Kidney epithelial cell (primary cell): ENCODE data around the gene NHEJ1. TPM values are rescaled to one million over a fixed set of nuclear protein-coding genes. Genes with fewer than 3 reads are reported as not detected.

ENCODE experiments used
- DNase-seq: peaks from one replicate; pipeline ENCODE4 v3.0.0-alpha.2; 2010; ENCODE audit warnings: low read depth
- H3K27me3 ChIP-seq: 2 replicates; pipeline ENCODE4 v1.6.0; 2011; ENCODE audit warnings: low read length; ENCODE audit not compliant: control insufficient read depth, insufficient read depth
- H3K36me3 ChIP-seq: 2 replicates; pipeline ENCODE4 v1.5.1; 2011; ENCODE audit warnings: low read length; ENCODE audit not compliant: control insufficient read depth, insufficient read depth
- H3K4me3 ChIP-seq: 2 replicates; pipeline ENCODE4 v1.5.1; 2011; ENCODE audit warnings: low read depth, mild to moderate bottlenecking, control low read depth, low read length
- total RNA-seq: library from RNA; depleted of rRNA; stranded (reverse); fragments of >200 nt; gene quantifications from 2 replicates; pipeline ENCODE4 v1.2.3, GENCODE V29; 2015
- TF ChIP-seq, protein P1 (sequence below): IDR thresholded peaks from 2 replicates; pipeline ENCODE4 v1.5.1; 2011; ENCODE audit warnings: mild to moderate bottlenecking, moderate library complexity, low read length, control low read depth, inconsistent platforms; ENCODE audit not compliant: insufficient read depth, poor library complexity, severe bottlenecking

Gene NHEJ1
- total RNA-seq, 1 donor from 2014 or later, result 16.1 TPM

DNA sequence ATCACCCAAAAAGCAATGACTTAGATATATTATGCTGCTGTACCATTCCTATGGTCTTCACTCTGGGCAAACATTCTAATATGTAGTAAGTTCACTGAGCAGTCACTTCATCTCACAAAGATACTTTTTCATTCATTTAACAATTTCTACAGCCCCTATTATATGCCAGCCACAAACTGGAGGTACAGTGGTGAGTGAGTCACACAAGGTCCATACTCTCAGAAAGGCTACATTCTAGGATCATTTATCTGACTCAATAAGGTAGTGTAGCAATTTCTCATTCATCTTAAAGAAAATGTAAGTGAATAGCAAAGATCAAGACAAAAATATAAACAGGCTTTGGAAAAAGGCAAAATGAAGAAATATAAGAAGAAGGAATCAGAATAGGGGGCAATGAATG, 40.5 kb downstream of the NHEJ1 start:
- H3K27me3 ChIP-seq, result no peaks in the 10 kb centered on the region
- no peak overlapping the region for H3K4me3 ChIP-seq
- no peaks in the 10 kb centered on the region for H3K36me3 ChIP-seq
- no peak for DNase-seq
- TF ChIP-seq, protein P1, sequence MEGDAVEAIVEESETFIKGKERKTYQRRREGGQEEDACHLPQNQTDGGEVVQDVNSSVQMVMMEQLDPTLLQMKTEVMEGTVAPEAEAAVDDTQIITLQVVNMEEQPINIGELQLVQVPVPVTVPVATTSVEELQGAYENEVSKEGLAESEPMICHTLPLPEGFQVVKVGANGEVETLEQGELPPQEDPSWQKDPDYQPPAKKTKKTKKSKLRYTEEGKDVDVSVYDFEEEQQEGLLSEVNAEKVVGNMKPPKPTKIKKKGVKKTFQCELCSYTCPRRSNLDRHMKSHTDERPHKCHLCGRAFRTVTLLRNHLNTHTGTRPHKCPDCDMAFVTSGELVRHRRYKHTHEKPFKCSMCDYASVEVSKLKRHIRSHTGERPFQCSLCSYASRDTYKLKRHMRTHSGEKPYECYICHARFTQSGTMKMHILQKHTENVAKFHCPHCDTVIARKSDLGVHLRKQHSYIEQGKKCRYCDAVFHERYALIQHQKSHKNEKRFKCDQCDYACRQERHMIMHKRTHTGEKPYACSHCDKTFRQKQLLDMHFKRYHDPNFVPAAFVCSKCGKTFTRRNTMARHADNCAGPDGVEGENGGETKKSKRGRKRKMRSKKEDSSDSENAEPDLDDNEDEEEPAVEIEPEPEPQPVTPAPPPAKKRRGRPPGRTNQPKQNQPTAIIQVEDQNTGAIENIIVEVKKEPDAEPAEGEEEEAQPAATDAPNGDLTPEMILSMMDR, result no peak

- no peaks in the 10 kb centered on the region for H3K27me3 ChIP-seq
- no peak for DNase-seq
- TF ChIP-seq, protein P1, result peak; percentile 77
- H3K4me3 ChIP-seq, result no peak overlapping the region
- H3K36me3 ChIP-seq, result no peaks in the 10 kb centered on the region
These were observed 41.1 kb downstream of the NHEJ1 start for GRCh38 chr2:219119422-219120043.

DNA sequence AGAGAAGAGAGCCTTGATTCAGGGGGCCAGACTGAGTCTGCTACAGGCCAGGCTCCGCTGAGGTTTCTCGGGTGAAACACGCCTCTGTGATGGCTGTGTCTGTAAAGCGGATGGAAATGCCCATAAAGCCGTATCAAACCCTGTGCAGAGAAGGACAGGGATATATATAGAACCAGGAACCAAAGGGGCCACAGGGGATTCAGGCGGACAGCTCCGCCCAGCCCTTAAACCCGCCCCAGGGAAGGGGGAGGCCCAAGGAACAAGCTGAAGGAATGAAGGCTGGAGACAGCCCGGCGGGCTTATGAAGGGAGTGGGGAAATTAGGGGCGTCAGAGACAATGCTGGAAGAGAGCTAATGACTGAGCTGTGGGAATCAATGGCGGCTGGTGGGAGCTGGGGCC, 42.1 kb downstream of the NHEJ1 start:
- TF ChIP-seq, protein P1, result no peak
- no peak for DNase-seq

DNA sequence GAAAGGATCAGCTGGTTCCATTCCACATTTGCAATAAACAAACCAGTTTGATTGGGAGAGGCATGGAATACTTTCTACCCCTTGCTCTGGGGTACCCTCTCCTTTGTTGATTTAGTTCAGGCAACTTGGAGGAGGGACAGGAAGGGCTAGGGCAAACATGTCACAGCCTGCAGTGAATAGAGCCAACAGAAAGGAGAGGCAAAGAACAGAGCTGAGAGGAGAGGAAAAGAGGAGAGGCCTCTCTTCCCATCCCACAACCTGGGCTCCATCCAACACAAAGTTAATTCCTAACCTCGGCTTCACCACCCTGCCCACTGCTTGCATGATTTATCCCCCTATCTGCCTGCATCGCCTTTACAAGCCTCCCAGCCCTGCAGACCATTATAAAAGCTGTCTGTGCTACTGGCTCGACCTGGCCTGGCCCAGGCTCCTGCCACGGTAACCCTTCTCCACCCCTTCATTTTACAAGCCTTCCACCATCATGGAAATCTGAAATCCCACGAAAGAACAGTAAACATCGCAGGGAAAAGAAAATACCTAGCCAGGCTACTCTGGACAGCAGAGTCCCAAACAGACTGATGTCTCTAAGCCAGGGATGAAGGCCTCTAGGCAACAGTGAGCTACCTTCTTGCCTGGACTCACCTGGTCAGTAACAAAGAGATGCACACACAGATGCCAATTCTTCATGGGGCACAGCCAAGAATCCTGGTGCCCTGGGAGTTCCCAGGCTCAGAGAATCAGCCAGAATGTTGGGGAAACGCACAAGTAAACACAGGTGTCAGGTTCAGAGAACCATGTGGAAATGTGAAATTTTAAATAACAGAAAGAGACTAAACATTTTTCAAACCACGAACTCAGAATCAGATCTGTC, 43.6 kb downstream of the NHEJ1 start:
- H3K36me3 ChIP-seq, result no peaks in the 10 kb centered on the region
- H3K4me3 ChIP-seq, result no peak overlapping the region
- TF ChIP-seq, protein P1, result no peak
- DNase-seq, result no peak
- no peaks in the 10 kb centered on the region for H3K27me3 ChIP-seq

More for the DNA sequence above, 42.1 kb downstream of the NHEJ1 start:
- Histone ChIP-seq H3K36me3 (no peaks in the 10 kb centered on the region), H3K4me3 (no peak overlapping the region), H3K27me3 (no peaks in the 10 kb centered on the region)

GRCh38 chr2:219112651-219113338, 47.8 kb downstream of the NHEJ1 start:
- no peak for DNase-seq
- Histone ChIP-seq H3K36me3 (no peaks in the 10 kb centered on the region), H3K27me3 (no peaks in the 10 kb centered on the region), H3K4me3 (no peak overlapping the region)
- TF ChIP-seq, protein P1, result no peak
